ENCODE data around the gene OTUD3.
"Not testable (repeated sequence)": the region's sequence is repeated elsewhere in the genome, so short reads cannot be mapped to it uniquely, and the experiment has no call there.

Gene OTUD3

GRCh38 chr1:19882111-19883071 lies at the start of gene OTUD3:
TSS of gene OTUD3 (plus strand) at chr1:19882395. CDS start at chr1:19882514, 119 bp downstream.
- DNase-seq (ENCODE audit: extremely low read depth in 1 of 2, low read depth in 1 of 2), result peak; percentile 85 to 88

GRCh38 chr1:19835578-19835977 lies 46.6 kb upstream of the OTUD3 start:
- DNase-seq (ENCODE audit: extremely low read depth in 1 of 2, low read depth in 1 of 2), result no peak

GRCh38 chr1:19837866-19838265 lies 44.3 kb upstream of the OTUD3 start:
- no peak for DNase-seq (ENCODE audit: extremely low read depth in 1 of 2, low read depth in 1 of 2)

GRCh38 chr1:19840228-19840627 lies 42.0 kb upstream of the OTUD3 start:
- no peak for DNase-seq (ENCODE audit: extremely low read depth in 1 of 2, low read depth in 1 of 2)

- no peak for DNase-seq (ENCODE audit: extremely low read depth in 1 of 2, low read depth in 1 of 2)
Measured at GRCh38 chr1:19844731-19845495, 37.3 kb upstream of the OTUD3 start.

- no peak for DNase-seq (ENCODE audit: extremely low read depth in 1 of 2, low read depth in 1 of 2)
Measured at GRCh38 chr1:19845555-19845954, 36.6 kb upstream of the OTUD3 start.

- DNase-seq (ENCODE audit: extremely low read depth in 1 of 2, low read depth in 1 of 2), result no peak
Measured at GRCh38 chr1:19846338-19846737, 35.9 kb upstream of the OTUD3 start.

GRCh38 chr1:19847334-19847733 lies 34.9 kb upstream of the OTUD3 start:
- not testable (repeated sequence) for DNase-seq (ENCODE audit: extremely low read depth in 1 of 2, low read depth in 1 of 2)

GRCh38 chr1:19849307-19849706 lies 32.9 kb upstream of the OTUD3 start:
- DNase-seq (ENCODE audit: extremely low read depth in 1 of 2, low read depth in 1 of 2), result not testable (repeated sequence)

- DNase-seq (ENCODE audit: extremely low read depth in 1 of 2, low read depth in 1 of 2), result no peak
Measured at GRCh38 chr1:19850214-19850613, 32.0 kb upstream of the OTUD3 start.

- no peak for DNase-seq (ENCODE audit: extremely low read depth in 1 of 2, low read depth in 1 of 2)
Measured at GRCh38 chr1:19852036-19852435, 30.2 kb upstream of the OTUD3 start.

GRCh38 chr1:19854866-19855265 lies 27.3 kb upstream of the OTUD3 start:
- DNase-seq (ENCODE audit: extremely low read depth in 1 of 2, low read depth in 1 of 2), result no peak

- no peak for DNase-seq (ENCODE audit: extremely low read depth in 1 of 2, low read depth in 1 of 2)
Measured at GRCh38 chr1:19858893-19859292, 23.3 kb upstream of the OTUD3 start.

GRCh38 chr1:19859876-19860275 lies 22.3 kb upstream of the OTUD3 start:
- no peak for DNase-seq (ENCODE audit: extremely low read depth in 1 of 2, low read depth in 1 of 2)

GRCh38 chr1:19860418-19860817 lies 21.8 kb upstream of the OTUD3 start:
- DNase-seq (ENCODE audit: extremely low read depth in 1 of 2, low read depth in 1 of 2), result no peak

GRCh38 chr1:19861034-19861433 lies 21.2 kb upstream of the OTUD3 start:
- DNase-seq (ENCODE audit: extremely low read depth in 1 of 2, low read depth in 1 of 2), result no peak

- no peak for DNase-seq (ENCODE audit: extremely low read depth in 1 of 2, low read depth in 1 of 2)
Measured at GRCh38 chr1:19861842-19862530, 20.2 kb upstream of the OTUD3 start.

GRCh38 chr1:19862944-19863343 lies 19.3 kb upstream of the OTUD3 start:
- no peak for DNase-seq (ENCODE audit: extremely low read depth in 1 of 2, low read depth in 1 of 2)

GRCh38 chr1:19864570-19865160 lies 17.5 kb upstream of the OTUD3 start:
- no peak for DNase-seq (ENCODE audit: extremely low read depth in 1 of 2, low read depth in 1 of 2)

GRCh38 chr1:19866029-19866428 lies 16.2 kb upstream of the OTUD3 start:
- DNase-seq (ENCODE audit: extremely low read depth in 1 of 2, low read depth in 1 of 2), result no peak

- DNase-seq (ENCODE audit: extremely low read depth in 1 of 2, low read depth in 1 of 2), result no peak
Measured at GRCh38 chr1:19866758-19867157, 15.4 kb upstream of the OTUD3 start.

Measured in activated CD8-positive, alpha-beta memory T cell treated with anti-CD3 and anti-CD28 coated beads for 1 hour (primary cell).